GM20431 (cell line): ENCODE results near the gene ANKRD33B.

Source experiments
- in situ Hi-C: fragments of 300-500 bp; cut with MseI, MboI; formaldehyde crosslinking; loops from one replicate; pipeline ENCODE4 v1.15.0; 2020; ENCODE audit warnings: low sequenced_read_pairs; ENCODE audit not compliant: unreplicated experiment

The ANKRD33B gene

DNA sequence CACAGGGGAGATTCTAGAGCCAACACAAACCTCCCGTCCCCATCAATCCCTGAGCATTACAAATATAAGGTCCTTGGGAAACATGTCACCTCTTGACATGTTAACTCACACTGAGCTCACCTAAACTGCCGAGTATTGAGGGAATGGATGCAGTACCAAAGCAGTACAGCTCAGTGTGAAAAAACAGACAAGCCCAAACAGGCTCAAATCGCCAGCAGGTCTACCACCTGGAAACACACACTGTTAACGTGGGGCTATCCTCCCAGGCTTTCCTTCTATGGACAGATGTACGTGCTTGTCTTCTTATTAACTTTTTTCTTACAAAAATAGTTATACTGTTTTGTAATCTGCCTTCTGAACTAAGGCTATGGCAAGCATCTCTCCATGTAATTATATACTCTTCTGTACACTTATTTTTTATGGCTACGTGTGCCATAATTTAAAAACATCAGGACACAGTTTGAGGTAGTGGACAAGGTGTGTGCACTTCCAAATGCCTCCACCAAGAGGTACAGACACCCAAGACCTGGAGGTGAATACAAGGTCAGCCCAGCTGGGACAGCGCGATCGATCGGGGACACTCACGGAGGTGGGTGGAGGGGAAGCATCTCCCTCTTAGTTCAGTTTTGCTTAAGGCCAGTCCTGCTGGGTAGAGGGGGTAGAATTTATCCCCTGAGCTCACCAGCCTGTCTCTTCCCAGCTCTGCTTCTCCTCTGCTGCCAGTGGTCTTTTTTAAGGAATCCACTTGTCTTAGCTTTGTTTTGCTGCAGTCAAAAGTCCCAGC, 120.6 kb downstream of the ANKRD33B start:
- in situ Hi-C loops, result no loop called here

DNA sequence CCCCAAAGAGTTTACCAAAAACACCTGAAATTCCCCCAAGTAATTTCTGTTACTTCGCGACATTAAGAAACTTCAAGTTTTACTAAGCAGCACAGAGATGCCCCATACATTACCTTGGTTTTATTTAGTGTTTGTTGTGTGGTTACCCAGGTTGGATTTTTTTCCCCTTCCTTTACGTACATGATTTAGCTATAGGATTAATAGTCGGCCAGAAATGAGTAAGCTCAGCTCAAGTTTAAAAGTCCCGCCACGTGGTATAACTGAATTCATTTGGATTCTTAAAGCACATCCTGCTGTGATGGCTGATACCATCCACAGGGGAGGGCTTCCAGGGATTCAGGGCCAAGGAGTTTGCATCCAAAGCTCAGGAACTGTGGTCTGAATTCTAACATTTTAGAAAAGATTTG, 121.2 kb downstream of the ANKRD33B start:
- in situ Hi-C loops, result no loop called here

DNA sequence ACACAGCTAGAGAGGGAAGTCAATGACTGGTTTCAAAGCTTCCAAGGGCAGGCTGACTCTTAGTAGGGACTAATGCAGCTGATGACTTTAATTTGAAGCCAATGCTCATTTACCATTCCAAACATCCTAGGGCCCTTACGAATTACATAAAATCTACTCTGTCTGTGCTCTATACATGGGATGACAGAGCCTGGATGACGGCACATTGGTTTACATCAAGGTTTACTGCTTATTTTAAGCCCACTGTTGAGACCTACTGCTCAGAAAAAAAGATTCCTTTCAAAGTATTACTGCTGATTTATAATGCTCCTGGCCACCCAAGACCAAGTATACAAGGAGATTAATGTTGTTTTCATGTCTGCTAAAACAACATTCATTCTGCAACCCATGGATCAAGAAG, 123.0 kb downstream of the ANKRD33B start:
- in situ Hi-C loops, result no loop called here

- in situ Hi-C loops, result no loop called here
Observed at GRCh38 chr5:10688651-10689171, 124.8 kb downstream of the ANKRD33B start.

- in situ Hi-C loops, result no loop called here
Observed at GRCh38 chr5:10689391-10690081, 125.7 kb downstream of the ANKRD33B start.

DNA sequence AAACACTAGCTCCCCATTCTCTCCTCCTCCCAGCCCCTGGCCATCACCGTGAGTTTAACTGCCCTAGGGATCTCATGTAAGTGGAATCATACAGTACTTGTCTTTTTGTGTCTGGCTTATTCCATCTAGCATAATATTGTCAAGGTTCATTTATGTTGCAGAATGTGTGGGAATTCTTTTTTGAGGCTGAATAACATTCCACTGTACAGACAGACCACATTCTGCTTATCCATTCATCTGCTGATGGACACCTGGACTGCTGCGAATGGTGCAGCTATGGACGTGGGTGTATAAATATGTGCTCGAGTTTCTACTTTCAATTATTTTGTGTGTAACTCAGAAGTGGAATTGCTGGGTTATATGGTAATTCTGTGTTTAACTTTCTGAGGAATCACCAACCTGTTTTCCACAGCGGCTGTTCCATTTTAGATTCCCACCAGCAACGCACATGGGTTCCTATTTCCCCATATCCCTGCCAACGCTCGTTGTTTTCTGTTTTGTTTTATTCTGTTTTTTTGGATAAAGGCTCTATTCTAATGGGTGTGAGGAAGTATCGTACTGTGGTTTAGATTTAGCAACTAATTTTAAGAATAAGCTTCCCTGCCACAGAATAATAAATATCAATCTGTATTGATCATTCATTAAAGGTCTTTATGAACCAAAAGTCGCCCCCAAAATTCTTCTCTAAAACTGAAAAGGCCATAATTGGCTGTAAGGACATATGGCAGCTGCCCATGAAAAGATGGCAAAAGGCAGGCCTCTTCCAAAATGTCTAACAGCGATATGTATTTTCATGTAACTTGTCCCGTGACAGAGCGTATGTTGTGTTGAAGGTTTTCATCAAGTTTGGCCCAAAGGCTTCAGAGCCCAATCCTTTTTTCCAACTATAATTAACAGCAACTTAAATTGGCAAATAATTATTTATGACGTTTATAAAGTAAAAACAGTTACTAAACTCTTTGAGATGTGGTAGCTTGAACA, 126.9 kb downstream of the ANKRD33B start:
- in situ Hi-C loops, result no loop called here

DNA sequence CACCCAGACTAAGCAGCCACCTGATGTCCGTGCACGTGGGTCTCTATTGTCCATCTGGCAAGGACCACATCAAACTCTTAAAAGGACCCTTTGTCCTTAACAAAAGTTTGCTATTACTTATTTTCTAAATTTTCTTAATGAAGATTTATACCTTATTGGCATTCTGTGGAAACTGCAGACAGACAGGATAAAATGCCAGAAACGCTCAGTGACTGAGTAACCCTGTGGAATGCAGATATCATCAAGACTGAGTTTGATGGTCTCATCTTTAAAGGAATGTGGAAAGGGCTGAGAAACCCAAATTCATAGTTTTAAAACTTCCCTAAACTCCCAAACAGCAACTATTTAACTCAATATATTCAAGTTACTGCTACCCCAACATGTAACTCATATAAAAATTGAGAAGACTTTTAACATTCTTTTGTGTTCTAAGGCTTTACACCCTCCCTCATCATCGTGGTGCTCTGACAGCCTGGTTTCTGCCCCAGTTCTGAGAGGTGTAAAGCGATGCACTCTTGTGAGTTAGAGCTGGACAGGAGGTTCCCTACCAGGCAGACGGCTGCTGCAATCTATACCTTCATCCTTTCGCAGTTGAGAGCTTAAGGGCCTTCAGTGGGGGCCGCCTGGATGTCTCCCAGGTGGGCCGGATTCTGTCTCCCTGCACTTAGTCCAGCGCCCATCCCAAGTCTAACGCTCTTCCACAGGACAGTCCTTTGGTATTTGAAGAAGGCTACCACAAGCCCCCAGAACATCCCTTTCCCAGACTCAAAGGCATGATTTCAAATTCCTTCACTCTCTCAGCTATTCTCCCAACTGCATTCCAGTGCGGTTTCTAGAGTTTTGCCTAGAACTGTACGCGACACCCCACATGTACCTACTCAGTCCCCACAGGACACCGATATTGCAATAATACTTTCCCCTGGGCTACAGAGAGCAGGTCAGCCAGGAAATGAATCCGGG, 128.2 kb downstream of the ANKRD33B start:
- in situ Hi-C loops, result no loop called here

DNA sequence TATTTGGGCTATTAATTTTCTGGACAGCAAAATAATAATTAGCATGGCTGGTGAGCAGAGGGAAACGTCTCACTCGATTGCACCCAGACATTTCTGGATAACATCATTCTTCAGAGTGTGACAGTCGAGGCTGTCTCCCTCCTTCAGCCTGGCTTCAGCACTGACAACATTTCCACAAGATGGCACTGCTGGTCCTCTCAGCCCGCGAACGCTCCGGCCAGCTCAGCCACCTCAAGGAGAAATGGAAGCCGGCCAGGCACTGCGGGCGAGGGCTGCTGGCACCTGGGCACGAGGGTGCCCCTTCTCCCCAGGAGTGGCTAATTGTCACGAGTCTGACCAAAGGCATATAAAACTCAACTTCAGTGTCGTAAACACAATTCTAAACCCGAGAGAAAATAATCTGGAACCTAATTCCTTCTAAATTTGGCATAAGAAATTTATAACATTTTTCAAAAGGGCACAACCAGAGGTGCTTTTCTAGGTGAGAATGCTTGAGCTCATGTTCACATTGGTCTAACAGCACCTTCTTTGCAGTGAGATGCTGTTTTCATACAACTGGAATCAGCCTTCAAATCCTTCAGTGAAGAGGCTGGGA, 131.3 kb downstream of the ANKRD33B start:
- in situ Hi-C loops, result no loop called here

GRCh38 chr5:10695759-10696543, 132.1 kb downstream of the ANKRD33B start:
- in situ Hi-C loops, result no loop called here

DNA sequence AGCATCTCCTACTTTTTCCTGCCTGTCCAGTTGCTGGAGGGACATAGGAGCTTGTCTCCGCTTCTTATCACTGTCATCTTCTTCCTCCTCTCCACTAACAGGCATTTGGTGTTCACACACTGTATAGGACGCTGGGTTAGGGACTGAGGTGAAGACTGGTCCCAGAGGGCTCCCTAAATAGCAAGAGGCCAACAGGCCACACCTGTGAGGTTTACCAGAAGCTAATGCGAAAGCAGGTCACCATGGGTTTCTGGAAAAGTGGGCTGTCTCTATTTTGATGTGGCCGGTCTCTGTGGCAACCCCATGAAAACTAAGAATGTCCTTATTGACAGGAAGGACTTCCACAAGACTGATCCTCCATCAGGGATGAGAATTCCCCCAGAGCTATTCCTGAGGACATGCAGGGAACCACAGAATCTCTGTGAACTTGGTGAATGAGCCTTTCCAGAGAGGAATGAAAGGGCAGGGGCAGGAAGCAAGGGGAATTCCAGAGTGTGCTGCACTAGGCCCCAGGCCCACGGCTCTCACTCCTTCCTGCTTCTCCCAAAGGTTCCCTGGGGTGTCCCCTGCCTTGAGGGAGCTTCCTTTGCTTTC, 135.5 kb downstream of the ANKRD33B start:
- in situ Hi-C loops, result no loop called here

GRCh38 chr5:10699987-10700386, 136.1 kb downstream of the ANKRD33B start:
- in situ Hi-C loops, result no loop called here

DNA sequence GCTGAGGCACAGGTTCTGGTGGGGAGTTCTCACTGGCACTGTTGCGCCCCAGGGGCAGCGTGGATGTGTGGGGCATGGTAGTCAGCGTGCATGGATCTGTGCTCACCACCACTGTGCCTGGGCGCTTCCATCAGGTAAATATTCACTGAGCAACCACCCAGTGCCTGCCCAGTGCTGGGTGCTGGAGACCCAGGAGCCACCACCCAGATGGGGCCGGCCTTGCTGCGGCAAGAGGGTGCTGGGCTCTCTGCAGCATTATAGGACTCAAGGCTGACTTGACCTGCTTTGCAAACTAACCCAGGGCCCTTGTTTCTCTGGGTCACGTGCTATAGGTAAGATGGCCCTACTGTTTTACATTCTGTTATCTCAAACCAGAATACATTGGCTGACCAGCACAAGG, 136.6 kb downstream of the ANKRD33B start:
- in situ Hi-C loops, result no loop called here

GRCh38 chr5:10701567-10702039, 137.7 kb downstream of the ANKRD33B start:
- in situ Hi-C loops, result no loop called here

DNA sequence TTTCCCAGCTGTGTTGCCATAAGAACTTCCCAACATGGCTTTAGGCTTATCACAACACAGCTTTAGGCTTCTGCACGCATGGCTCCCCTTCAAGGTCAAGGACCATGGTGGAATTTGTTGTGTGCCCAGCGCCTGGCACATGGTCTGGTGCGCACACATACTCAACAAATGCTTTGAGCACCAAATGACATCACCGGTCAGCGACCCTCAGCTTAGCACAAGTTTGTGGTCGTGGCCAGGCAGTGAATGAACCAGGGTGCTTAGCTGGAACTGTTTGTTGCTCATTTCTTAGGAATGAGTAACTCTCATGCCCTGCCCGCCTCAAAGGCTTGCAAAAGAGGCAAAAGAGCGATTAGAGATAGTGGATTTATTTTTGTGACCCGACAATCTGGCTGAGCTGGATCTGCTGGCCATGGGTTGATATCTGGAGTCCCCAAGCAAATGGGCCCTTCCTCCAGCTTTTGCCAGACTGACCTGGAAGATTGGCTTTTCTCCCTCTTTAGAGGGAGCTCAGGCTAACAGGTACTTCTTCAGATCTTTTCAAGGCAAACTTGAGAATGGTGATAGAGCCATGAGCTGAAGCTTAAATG, 138.3 kb downstream of the ANKRD33B start:
- in situ Hi-C loops, result no loop called here

- in situ Hi-C loops, result no loop called here
Observed at GRCh38 chr5:10702911-10703491, 139.1 kb downstream of the ANKRD33B start.

DNA sequence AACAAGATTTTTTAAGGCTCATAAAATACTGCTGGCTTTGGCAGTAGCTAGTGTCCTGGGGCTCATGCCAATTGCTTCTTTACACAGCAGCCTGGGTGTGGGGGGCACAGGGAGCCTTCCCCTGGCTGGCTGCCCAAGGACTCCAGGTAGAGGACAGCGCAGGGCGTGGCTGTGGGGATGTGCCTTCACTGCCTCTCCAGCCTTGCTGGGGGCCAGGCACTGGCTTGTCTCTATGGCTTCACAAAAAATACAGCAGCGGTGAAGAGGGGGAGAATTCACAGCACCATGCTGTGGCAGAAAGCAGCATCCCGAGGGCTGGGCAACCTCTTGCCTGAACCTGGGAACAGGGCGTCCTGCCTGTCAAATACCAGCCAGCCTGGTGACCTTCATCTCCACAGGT, 139.8 kb downstream of the ANKRD33B start:
- in situ Hi-C loops, result no loop called here
